ENCODE data around the gene SLC26A6. TPM values are rescaled to one million over a fixed set of nuclear protein-coding genes. Genes with fewer than 3 reads are reported as not detected.

The SLC26A6 gene
- 5.5 and 11.3 TPM in 2 replicates for total RNA-seq (2014; rRNA removed; shearing (Covaris generic))

DNA sequence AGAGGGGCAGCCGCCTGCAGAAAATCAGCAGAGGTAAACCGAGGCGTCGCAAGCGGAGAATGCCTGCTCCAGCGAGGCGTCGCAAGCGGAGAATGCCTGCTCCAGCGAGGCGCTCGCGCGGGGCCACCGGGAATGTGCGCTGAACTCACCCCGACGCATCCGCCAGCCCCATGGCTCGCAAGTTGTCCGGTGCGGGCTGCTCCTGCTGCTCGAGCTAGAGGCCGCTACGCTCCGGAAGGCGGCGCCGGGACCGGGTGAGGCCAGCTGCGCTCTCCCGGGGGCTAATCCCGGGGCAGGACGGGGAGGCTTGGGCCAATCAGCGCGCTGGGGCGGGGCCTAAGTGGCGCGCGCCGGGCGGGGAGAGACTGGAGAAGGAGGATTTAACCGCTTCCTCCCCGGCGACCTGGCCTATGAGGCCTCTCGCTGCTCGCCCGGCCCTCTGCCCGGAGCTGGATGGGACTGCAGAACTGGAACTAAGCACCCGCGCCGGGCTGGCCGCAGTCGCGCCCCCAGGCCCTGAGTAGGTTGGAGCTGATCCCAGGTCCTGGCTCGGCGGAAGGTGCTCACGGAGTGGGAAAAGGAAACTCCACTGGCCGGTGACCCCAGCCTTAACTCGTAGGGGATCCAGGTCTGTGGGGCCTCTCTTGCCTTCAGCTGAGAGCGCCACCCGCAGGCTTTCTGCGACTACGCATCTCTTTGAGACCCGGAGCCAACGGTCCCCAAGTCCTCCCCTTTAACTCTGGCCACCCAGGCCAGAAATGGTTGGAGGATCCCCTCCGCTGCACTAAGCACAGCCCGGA, at the start of gene SLC26A6:
SLC26A6 (minus strand) TSS at position 240 of the 800 bp plus-strand sequence; CDS start at position 172, 68 bp downstream.
- DNase-seq (ENCODE audit: low read depth): peak; percentile 97

DNA sequence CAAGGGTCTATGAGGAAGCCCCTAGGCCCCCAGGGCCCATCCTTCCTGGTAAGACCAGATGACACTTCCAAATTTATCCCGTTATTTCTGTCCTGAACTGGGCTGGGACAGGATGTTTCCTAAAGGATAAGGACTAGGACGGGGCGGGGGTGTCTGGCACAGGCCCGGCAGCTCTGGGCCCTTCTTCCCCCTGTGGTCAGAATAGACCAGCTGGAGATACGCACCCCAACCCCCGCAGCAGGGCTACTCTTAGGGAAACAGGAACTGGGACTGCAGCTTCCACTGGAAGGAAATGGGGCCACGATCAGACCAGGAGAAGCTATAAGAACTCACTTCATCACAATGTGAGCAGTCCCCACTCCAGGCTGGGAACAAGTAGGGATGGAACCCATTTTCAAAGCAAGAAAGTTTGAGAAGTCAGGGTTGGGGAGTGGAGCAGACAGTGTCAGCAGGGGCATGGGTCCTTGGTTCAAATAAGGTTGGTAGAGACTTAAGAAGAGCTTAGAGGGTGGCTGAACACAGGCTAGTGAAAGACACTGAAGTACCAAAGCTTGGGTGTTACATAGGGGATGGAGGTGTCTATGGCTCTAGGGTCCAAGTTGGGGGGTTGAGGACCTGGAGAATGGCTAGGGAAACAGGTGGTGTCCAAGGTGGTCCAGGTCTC, 49.4 kb upstream of the SLC26A6 start:
- no peak for DNase-seq (ENCODE audit: low read depth)

- DNase-seq (ENCODE audit: low read depth): no peak
Observed at GRCh38 chr3:48684054-48684349, 48.7 kb upstream of the SLC26A6 start.

- DNase-seq (ENCODE audit: low read depth): no peak
Observed at GRCh38 chr3:48682786-48683185, 47.5 kb upstream of the SLC26A6 start.

GRCh38 chr3:48681974-48682610, 46.8 kb upstream of the SLC26A6 start:
- DNase-seq (ENCODE audit: low read depth): no peak

GRCh38 chr3:48681541-48681880, 46.2 kb upstream of the SLC26A6 start:
- no peak for DNase-seq (ENCODE audit: low read depth)

DNA sequence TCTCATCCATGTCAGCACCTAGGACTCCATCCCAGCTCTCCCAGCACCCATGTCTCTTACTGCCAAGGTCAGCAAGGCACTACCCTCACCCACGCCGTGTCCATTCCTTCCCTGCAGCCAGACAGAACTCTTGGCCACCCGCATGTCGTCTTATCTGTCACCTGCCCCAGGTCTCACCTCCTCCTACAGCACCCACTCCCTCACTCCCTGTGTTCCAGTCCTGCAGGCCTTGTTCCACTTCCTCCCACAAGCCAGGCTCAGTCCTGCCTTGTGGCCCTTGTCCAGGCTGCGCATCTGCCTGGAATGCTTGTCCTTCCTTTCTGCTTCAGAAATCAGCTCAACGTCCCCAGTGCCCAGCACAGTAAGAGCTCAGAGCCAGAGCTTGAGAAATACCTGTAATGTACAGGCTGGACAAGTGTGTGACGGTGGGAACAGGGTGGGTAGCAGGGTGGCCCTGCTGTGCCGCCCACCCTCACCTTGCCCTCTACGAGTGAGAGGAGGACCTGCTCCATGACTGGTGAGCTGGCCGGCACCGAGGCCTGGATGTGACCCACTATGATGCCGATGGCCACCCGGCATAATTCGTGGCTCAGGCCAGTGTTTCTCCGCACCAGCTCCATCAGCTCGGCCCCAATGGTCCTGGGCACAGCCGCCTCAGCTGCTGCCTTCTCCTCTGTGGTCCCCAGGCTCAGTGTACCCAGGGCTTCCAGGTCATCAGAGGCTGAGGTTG, 45.7 kb upstream of the SLC26A6 start:
- no peak for DNase-seq (ENCODE audit: low read depth)

GRCh38 chr3:48679411-48680391, 44.4 kb upstream of the SLC26A6 start:
- no peak for DNase-seq (ENCODE audit: low read depth)

DNA sequence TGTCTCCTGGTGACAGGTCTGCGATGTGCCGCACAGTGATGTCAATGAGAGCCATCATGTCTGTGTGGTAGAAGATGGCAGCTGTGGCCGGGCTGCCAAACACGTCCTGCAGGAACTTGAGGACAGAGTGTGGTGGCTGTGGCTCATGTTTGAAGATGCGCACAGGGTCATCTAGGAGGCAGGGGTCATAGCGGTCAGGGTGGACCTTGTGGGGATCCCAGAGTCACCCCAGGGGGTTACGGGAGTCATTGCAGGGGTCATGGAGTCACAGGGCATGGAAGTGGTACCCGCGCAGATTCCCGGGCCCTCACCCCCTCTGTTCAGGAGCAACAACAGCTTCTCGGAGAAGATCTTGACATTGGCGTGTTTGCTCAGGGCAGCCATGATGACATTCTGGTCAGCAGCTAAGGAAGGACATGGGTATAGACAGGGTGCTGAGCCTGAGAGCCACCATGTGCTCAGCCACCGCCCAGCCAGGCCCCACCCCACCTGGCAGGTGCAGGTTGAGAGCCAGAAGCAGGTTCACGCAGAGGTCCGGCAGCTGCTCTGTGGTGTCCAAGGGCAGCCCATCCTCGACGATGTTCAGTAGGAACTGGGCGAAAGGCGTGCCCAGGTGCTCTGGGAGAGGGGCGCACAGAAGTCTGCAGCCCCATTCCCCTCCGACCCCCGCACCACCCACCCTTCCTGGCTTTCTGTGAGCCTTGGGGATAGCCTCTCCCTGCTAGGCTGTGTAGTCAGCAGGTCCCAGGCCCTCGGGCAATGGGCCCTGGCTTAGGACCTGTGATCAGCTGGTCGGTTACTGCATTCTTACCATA, 43.5 kb upstream of the SLC26A6 start:
- DNase-seq (ENCODE audit: low read depth): no peak

GRCh38 chr3:48678056-48678455, 42.8 kb upstream of the SLC26A6 start:
- DNase-seq (ENCODE audit: low read depth): no peak

DNA sequence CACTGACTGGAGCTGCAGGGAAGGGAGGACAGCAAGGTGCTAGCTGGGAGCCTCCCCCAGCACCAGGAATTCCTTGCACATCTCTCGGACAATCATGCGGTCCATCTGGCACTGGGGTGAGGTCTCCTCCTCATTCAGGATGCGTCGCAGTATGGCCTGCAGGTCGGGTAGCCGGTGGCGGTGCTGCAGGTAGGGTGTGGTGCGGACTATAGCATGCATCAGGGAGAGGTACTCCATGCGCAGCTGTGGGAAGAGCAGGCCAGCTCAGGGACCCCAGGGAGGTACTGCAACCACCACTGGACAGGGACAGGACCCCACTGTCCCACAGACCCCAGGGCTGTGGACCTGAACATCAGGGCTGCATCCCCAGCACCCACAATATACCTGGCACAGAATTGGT, 39.2 kb upstream of the SLC26A6 start:
- DNase-seq (ENCODE audit: low read depth): no peak

GRCh38 chr3:48672522-48672921, 37.3 kb upstream of the SLC26A6 start:
- no peak for DNase-seq (ENCODE audit: low read depth)

- DNase-seq (ENCODE audit: low read depth): no peak
Observed at GRCh38 chr3:48664929-48665328, 29.7 kb upstream of the SLC26A6 start.

DNA sequence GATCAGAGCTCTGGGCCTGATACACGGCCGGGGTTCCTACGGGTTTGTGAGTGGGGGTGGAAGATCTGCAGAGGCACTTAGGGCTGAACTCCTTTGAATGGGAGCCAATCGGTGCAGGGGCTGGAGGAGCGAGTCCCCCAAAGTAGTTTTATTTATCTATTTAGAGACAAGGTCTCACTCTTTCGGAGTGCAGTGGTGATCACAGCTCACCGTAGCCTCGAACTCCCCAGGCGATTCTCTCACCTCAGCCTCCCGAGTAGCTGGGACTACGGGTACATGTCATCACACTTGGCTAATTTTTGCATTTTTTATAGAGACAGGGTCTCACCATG, 29.0 kb upstream of the SLC26A6 start:
- DNase-seq (ENCODE audit: low read depth): no peak

DNA sequence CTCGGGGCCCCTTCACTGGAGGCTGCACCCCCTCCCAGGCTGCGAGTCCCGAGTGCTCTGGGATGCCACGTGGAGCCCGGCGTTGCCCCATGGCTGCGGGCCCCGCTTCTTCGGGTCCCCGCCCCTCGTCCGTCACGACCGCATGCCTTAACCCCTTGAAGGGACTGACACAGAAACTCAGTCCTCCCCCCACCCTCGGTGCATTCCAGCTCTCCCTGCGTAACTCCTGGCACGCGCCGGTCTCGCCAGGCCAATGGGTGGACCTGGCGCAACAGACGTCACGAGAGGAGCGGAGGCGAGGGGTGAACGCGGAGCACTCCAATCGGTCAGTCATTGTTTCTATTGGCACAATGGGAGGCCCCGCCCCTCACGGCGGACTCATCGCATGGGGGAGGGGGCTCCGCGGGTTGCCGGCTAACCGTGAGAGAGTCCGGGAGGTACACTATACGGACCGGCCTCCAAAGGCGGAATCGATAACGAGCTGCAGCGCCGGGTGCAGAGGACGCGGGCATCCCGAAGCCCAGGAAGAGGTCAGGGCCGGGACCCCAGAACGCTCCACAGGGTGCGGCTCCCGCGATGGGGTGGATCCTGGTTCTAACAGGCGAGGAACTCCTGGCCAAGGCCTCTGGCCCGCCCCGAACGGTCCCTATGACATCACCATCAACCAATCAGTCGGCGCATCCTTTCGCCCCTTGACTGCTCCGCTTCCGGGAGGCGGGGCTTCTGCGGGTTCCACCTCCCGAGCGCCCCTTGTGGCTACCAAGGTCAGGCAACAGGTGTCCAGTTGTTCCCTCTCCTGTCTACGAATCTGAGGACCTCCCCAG, 28.4 kb upstream of the SLC26A6 start:
- peak; percentile 98 for DNase-seq (ENCODE audit: low read depth)

DNA sequence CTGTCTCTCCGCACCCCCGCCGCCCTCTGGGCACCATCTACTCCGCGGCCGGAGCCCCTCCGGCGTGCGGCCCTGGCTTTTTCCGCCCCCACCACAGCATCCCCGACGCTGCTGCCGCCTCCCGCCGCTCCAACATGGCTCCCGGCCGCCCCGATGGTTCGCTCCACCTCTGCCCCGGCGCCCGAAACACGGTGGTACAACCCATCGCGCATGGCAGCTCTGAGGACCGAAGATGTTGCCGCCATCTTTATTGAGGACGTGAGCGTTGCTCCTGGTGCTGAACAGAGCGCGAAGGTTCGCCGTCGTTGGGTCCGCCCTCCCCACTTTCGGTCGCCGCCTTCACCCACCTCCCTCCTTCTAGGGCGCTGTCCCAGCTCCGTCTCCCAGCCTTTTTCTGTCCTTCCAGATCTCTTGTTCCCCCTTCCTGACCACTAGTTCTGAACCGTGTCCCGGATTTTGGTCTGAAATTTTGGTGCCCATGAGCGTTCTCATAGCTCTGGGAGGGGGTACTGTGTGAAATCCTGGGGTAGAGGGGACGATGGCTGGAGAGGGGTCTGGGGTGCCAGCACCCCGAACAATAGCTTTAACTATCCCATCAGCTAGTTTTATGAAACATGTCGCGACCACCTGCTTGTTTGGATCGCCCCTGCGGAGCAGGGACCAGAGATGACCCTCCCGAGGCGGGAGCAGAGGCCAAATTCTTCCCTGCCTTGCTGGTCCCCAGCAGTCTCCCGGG, 27.7 kb upstream of the SLC26A6 start, which contains the start of gene CELSR3:
CELSR3 (minus strand) TSS at position 134 of the 736 bp plus-strand sequence. CDS start 252 bp downstream, outside the sequence.
- DNase-seq (ENCODE audit: low read depth): peak; percentile 93

DNA sequence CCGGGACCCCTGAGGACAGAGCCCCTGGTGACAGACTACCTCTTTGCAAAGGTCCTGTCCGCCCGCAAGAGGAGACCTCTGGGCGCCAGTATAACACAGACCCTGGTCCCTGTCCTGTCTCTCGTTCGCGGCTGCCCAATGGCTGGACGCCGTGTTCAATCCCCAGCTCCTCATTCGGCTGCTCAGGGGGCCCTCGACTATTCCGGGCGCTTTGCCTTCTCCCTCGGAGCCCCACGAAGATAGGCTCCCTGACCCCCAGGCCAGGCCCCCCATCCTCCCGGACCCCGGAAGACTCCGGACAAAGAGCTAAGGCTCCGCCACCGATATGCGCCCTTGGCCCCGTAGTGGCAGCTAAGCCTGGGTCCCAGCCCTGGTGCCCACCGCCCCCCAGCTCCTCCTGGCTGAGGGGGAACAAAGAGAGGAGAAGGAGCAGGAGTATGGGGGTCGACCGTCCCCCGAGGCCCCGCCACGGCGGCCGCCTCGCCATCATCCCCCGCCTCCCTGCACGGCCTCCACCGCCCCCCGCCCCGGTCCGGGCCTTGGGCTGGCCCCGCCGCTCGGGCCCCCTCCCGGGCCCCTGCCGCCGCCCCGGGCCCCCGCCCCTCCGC, 27.0 kb upstream of the SLC26A6 start:
- DNase-seq (ENCODE audit: low read depth): peak; percentile 24

GRCh38 chr3:48661501-48662144, 26.4 kb upstream of the SLC26A6 start:
- DNase-seq (ENCODE audit: low read depth): peak; percentile 57
